SK-N-SH (cell line): ENCODE data around the gene POLR3C. TPM values are rescaled to one million over a fixed set of nuclear protein-coding genes. Genes with fewer than 3 reads are reported as not detected.

Experiments
- CTCF ChIA-PET: fragments of 300-600, 350-600 bp; formaldehyde crosslinking; extraction: SDS; loops from one replicate; lab custom pipeline; 2021; lab: Yijun Ruan, JAX
- POLR2A ChIA-PET: fragments of 350-600 bp; sonication (Branson Sonifier 250); formaldehyde crosslinking; extraction: SDS; loops from one replicate; lab custom pipeline; 2020; ENCODE audit warnings: antibody characterized with exemption, inconsistent platforms; lab: Yijun Ruan, JAX
- DNase-seq: peaks from one replicate; pipeline ENCODE4 v3.0.0; 2012
- H2AFZ ChIP-seq: fragments of 200-600 bp; sonication (generic); 2 replicates; pipeline ENCODE4 v1.8.1; 2016; ENCODE audit warnings: antibody characterized with exemption, mild to moderate bottlenecking, low read depth
- H3F3A ChIP-seq: fragments of 200-600 bp; sonication (generic); replicated peaks from 2 replicates; pipeline ENCODE3; 2016; ENCODE audit warnings: antibody characterized with exemption, mild to moderate bottlenecking; ENCODE audit not compliant: insufficient read depth
- H3K27ac ChIP-seq, 2 experiments: fragments of 200-500 bp in 1 of 2; fragments of 200-600 bp in 1 of 2; sonication (Bioruptor generic) in 1 of 2; sonication (generic), shearing (Covaris generic) in 1 of 2; 2 replicates each; pipeline versions ENCODE4 v1.5.1 to v1.6.1; 2014 to 2016; ENCODE audit warnings: low read depth in 2 of 2, inconsistent platforms in 1 of 2, low read length in 1 of 2, mild to moderate bottlenecking in 1 of 2, mixed read lengths in 1 of 2
- H3K27me3 ChIP-seq: fragments of 200-600 bp; sonication (generic), shearing (Covaris generic); 2 replicates; pipeline ENCODE4 v1.6.1; 2016; ENCODE audit warnings: mixed run types; ENCODE audit not compliant: insufficient read depth
- H3K36me3 ChIP-seq, 2 experiments: fragments of 200-500 bp in 1 of 2; fragments of 200-600 bp in 1 of 2; sonication (Bioruptor generic) in 1 of 2; sonication (generic) in 1 of 2; replicated peaks in 1 of 2; 2 replicates each; pipeline versions ENCODE3 to v1.5.1; 2014 to 2016; ENCODE audit warnings: low read length in 1 of 2, mild to moderate bottlenecking in 1 of 2; ENCODE audit not compliant: insufficient read depth in 2 of 2, control insufficient read depth in 1 of 2
- H3K4me1 ChIP-seq, 2 experiments: fragments of 200-500 bp in 1 of 2; fragments of 200-600 bp in 1 of 2; sonication (Bioruptor generic) in 1 of 2; sonication (generic), shearing (Covaris generic) in 1 of 2; 2 replicates each; pipeline versions ENCODE4 v1.5.1 to v1.6.1; 2014 to 2016; ENCODE audit warnings: low read depth in 1 of 2, low read length in 1 of 2, mixed run types in 1 of 2; ENCODE audit not compliant: insufficient read depth in 2 of 2, control insufficient read depth in 1 of 2
- H3K4me2 ChIP-seq: fragments of 200-600 bp; sonication (generic), shearing (Covaris generic); 2 replicates; pipeline ENCODE4 v1.6.1; 2017; ENCODE audit warnings: mixed run types
- H3K4me3 ChIP-seq, 2 experiments: fragments of 200-500 bp in 1 of 2; fragments of 200-600 bp in 1 of 2; sonication (Bioruptor generic) in 1 of 2; sonication (generic), shearing (Covaris generic) in 1 of 2; 2 replicates each; pipeline versions ENCODE4 v1.5.1 to v1.8.1; 2014 to 2016; ENCODE audit warnings: low read depth in 2 of 2, inconsistent platforms in 1 of 2, low read length in 1 of 2, mild to moderate bottlenecking in 1 of 2, mixed read lengths in 1 of 2, moderate library complexity in 1 of 2
- H3K79me2 ChIP-seq: fragments of 200-600 bp; sonication (generic); 2 replicates; pipeline ENCODE4 v1.8.1; 2017; ENCODE audit warnings: mild to moderate bottlenecking; ENCODE audit not compliant: insufficient read depth
- H3K9ac ChIP-seq: fragments of 200-600 bp; sonication (generic); 2 replicates; pipeline ENCODE4 v1.6.1; 2017; ENCODE audit warnings: mixed run types
- H3K9me2 ChIP-seq: fragments of 200-600 bp; sonication (generic); 2 replicates; pipeline ENCODE4 v1.6.1; 2017; ENCODE audit warnings: mixed run types
- H3K9me3 ChIP-seq: fragments of 200-600 bp; sonication (generic); 2 replicates; pipeline ENCODE4 v1.6.1; 2017; ENCODE audit warnings: mixed run types, mild to moderate bottlenecking, moderate library complexity
- H4K20me1 ChIP-seq: fragments of 200-600 bp; sonication (generic); 2 replicates; pipeline ENCODE4 v1.6.1; 2017; ENCODE audit warnings: mild to moderate bottlenecking, mixed run types; ENCODE audit not compliant: insufficient read depth
- CHD2 ChIP-seq: fragments of 150-350 bp; IDR thresholded peaks from 2 replicates; pipeline ENCODE4 v1.6.1; 2018; ENCODE audit warnings: low read length; ENCODE audit not compliant: partially characterized antibody
- ELF1 ChIP-seq: IDR thresholded peaks from 2 replicates; pipeline ENCODE4 v1.4.0; 2012
- EP300 ChIP-seq, 2 experiments: IDR thresholded peaks; 2 replicates each; pipeline versions ENCODE4 v1.4.0 to v1.6.1; 2012; ENCODE audit warnings: borderline replicate concordance in 1 of 2, low read depth in 1 of 2, low read length in 1 of 2
- FOSL2 ChIP-seq: IDR thresholded peaks from 2 replicates; pipeline ENCODE4 v1.4.0; 2012; ENCODE audit warnings: low read depth, mild to moderate bottlenecking, moderate library complexity, borderline replicate concordance
- JUND ChIP-seq: IDR thresholded peaks from 2 replicates; pipeline ENCODE4 v1.4.0; 2012
- MEF2A ChIP-seq: IDR thresholded peaks from 2 replicates; pipeline ENCODE4 v1.4.0; 2012; ENCODE audit warnings: low read depth, borderline replicate concordance
- MXI1 ChIP-seq: IDR thresholded peaks from 2 replicates; pipeline ENCODE4 v1.6.1; 2012; ENCODE audit warnings: mild to moderate bottlenecking, low read depth, low read length, improper control_type of control experiment
- NFIC ChIP-seq: IDR thresholded peaks from 2 replicates; pipeline ENCODE4 v1.4.0; 2012; ENCODE audit warnings: borderline replicate concordance
- RCOR1 ChIP-seq: fragments of 150-350 bp; IDR thresholded peaks from 2 replicates; pipeline ENCODE4 v1.6.1; 2017; ENCODE audit warnings: antibody characterized with exemption, low read length
- RXRA ChIP-seq: IDR thresholded peaks from 2 replicates; pipeline ENCODE4 v1.4.0; 2012; ENCODE audit warnings: low read depth, mild to moderate bottlenecking, borderline replicate concordance
- TEAD4 ChIP-seq: IDR thresholded peaks from 2 replicates; pipeline ENCODE4 v1.4.0; 2012; ENCODE audit warnings: mild to moderate bottlenecking, borderline replicate concordance; ENCODE audit not compliant: insufficient read depth
- YY1 ChIP-seq: IDR thresholded peaks from 2 replicates; pipeline ENCODE4 v1.4.0; 2012; ENCODE audit warnings: low read depth, mild to moderate bottlenecking
- WGBS: methylation state at CpG from one replicate; pipeline ENCODE4 v1.1.6; 2017; ENCODE audit warnings: low lambda C conversion rate; 5-methylcytosine and 5-hydroxymethylcytosine counted together
- polyA plus RNA-seq, 3 experiments: library from polyadenylated mRNA; depleted of rRNA; stranded (reverse); fragments of >200 nt; gene quantifications; 2 replicates each; pipeline ENCODE4 v1.2.3, GENCODE V29; 2012
- TF ChIP-seq, protein P1 (sequence below): fragments of 200-600 bp; sonication (generic); IDR thresholded peaks from 2 replicates; pipeline ENCODE4 v1.6.1; 2017; ENCODE audit warnings: antibody characterized with exemption, mild to moderate bottlenecking, moderate library complexity
- TF ChIP-seq, protein P2 (sequence below): fragments of 150-350 bp; IDR thresholded peaks from 2 replicates; pipeline ENCODE4 v1.6.1; 2017; ENCODE audit warnings: antibody characterized with exemption, low read length, low read depth, borderline replicate concordance
- TF ChIP-seq, protein P3 (sequence below): IDR thresholded peaks from 2 replicates; pipeline ENCODE4 v1.4.0; 2012; ENCODE audit warnings: low read depth, borderline replicate concordance
- TF ChIP-seq, protein P4 (sequence below): IDR thresholded peaks from 2 replicates; pipeline ENCODE4 v1.4.0; 2012; ENCODE audit warnings: low read depth

Gene POLR3C
- polyA plus RNA-seq, 1 of the 3 experiments (the other 2 are of a cell fraction): 34.1 TPM

DNA sequence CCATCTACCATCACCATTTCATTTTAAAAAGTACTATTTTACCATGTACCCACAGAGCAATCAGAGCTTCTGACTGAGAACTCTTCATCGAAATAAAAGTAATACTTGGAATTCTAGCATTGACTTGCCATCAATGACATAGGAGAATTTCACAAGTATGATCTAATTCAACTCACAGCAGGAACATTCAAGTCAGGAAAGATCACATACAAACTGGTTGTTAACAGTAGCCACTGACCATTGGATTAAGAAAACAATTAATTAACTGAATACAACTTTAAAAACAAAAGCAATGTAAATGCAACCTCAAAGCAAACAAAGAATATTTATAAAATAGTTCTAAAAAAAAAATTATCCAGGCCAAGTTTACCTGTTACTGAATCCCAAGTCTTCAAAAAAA is 18.9 kb upstream of the POLR3C start:
- TF ChIP-seq CHD2 (no peak), MEF2A (no peak), MXI1 (no peak), RCOR1 (no peak), EP300 (IDR thresholded peaks at IDR 0.05; ENCODE audit: borderline replicate concordance in 1 of 2, low read depth in 1 of 2, low read length in 1 of 2) (no peak), FOSL2 (no peak), YY1 (no peak), RXRA (no peak)
- TF ChIP-seq, protein P1, sequence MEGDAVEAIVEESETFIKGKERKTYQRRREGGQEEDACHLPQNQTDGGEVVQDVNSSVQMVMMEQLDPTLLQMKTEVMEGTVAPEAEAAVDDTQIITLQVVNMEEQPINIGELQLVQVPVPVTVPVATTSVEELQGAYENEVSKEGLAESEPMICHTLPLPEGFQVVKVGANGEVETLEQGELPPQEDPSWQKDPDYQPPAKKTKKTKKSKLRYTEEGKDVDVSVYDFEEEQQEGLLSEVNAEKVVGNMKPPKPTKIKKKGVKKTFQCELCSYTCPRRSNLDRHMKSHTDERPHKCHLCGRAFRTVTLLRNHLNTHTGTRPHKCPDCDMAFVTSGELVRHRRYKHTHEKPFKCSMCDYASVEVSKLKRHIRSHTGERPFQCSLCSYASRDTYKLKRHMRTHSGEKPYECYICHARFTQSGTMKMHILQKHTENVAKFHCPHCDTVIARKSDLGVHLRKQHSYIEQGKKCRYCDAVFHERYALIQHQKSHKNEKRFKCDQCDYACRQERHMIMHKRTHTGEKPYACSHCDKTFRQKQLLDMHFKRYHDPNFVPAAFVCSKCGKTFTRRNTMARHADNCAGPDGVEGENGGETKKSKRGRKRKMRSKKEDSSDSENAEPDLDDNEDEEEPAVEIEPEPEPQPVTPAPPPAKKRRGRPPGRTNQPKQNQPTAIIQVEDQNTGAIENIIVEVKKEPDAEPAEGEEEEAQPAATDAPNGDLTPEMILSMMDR: no peak
- TF ChIP-seq, protein P2, sequence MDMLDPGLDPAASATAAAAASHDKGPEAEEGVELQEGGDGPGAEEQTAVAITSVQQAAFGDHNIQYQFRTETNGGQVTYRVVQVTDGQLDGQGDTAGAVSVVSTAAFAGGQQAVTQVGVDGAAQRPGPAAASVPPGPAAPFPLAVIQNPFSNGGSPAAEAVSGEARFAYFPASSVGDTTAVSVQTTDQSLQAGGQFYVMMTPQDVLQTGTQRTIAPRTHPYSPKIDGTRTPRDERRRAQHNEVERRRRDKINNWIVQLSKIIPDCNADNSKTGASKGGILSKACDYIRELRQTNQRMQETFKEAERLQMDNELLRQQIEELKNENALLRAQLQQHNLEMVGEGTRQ: no peak
- TF ChIP-seq, protein P3, sequence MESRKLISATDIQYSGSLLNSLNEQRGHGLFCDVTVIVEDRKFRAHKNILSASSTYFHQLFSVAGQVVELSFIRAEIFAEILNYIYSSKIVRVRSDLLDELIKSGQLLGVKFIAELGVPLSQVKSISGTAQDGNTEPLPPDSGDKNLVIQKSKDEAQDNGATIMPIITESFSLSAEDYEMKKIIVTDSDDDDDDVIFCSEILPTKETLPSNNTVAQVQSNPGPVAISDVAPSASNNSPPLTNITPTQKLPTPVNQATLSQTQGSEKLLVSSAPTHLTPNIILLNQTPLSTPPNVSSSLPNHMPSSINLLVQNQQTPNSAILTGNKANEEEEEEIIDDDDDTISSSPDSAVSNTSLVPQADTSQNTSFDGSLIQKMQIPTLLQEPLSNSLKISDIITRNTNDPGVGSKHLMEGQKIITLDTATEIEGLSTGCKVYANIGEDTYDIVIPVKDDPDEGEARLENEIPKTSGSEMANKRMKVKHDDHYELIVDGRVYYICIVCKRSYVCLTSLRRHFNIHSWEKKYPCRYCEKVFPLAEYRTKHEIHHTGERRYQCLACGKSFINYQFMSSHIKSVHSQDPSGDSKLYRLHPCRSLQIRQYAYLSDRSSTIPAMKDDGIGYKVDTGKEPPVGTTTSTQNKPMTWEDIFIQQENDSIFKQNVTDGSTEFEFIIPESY: no peak
- peaks cover 89% of the 10 kb centered on the region for H3K79me2 ChIP-seq
- H4K20me1 ChIP-seq: peaks cover 52% of the 10 kb centered on the region
- CTCF ChIA-PET: interaction anchor here (0.9 to 1.9 kb wide), 2 partner anchors 10 to 22 kb away, joined by 4 read pairs; no protein-coding TSS in a partner anchor
- H3K4me1 ChIP-seq: peaks cover 0 to 14% of the 10 kb centered on the region in 2 experiments; a peak in 2 of 4 replicates
- H3K36me3 ChIP-seq: no peaks in the 10 kb centered on the region
- 84% methylated on average over 1 of the region's 1 CpG for WGBS
- no peak for DNase-seq
- H3F3A ChIP-seq: peaks cover 3% of the 10 kb centered on the region
- no peaks in the 10 kb centered on the region for H3K9me3 ChIP-seq
- H3K9me2 ChIP-seq: no peaks in the 10 kb centered on the region
- no peak overlapping the region for H3K9ac ChIP-seq
- no peak overlapping the region for H3K27ac ChIP-seq
- H3K4me3 ChIP-seq: no peak overlapping the region
- POLR2A ChIA-PET: no interaction called here
- no peak overlapping the region for H2AFZ ChIP-seq
- no peak overlapping the region for H3K4me2 ChIP-seq
- H3K27me3 ChIP-seq: no peaks in the 10 kb centered on the region

DNA sequence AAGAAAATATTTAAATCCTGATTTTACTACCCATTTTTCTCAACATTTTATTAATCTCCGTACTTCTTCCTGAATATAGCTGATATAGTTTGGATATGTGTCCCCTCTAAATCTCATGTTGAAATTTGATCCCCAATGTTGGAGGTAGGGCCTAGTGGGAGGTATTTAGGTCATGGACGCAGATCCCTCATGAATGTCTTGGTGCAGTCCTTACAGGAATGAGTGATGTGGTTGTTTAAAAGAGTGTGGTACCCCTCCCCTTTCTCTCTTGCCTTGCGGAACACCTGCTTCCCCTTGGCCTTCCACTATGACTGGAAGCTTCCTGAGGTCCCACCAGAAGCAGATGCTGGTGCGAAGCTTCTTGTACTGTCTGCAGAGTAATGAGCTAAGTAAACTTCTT is 17.6 kb upstream of the POLR3C start:
- TF ChIP-seq TEAD4 (no peak), CHD2 (no peak), RXRA (no peak), JUND (no peak), ELF1 (no peak), NFIC (no peak)
- TF ChIP-seq, protein P4, sequence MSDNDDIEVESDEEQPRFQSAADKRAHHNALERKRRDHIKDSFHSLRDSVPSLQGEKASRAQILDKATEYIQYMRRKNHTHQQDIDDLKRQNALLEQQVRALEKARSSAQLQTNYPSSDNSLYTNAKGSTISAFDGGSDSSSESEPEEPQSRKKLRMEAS: no peak
- TF ChIP-seq, all 33 proteins: peak for 0
- Histone ChIP-seq H3K4me1 (peaks cover 0 to 14% of the 10 kb centered on the region in 2 experiments; a peak in 2 of 4 replicates), H3K4me3 (no peak overlapping the region), H3K27me3 (no peaks in the 10 kb centered on the region), H3K27ac (no peak overlapping the region), H3K9me3 (no peaks in the 10 kb centered on the region), H3F3A (peaks cover 3% of the 10 kb centered on the region), H3K79me2 (peaks cover 75% of the 10 kb centered on the region), H2AFZ (no peak overlapping the region), H3K9me2 (no peaks in the 10 kb centered on the region), H3K4me2 (no peak overlapping the region), H4K20me1 (peaks cover 52% of the 10 kb centered on the region), H3K9ac (no peak overlapping the region), H3K36me3 (no peaks in the 10 kb centered on the region)
- ChIA-PET POLR2A (no interaction called here), CTCF (interaction anchor here (1.1 kb wide), 1 partner anchor 37 kb away, joined by 3 read pairs; no protein-coding TSS in a partner anchor)
- DNase-seq: no peak
- WGBS: 98% methylated on average over 4 of the region's 4 CpGs
